Gastrocnemius medialis (tissue), 4 donors: ENCODE data around the gene FNDC3B. TPM values are rescaled to one million over a fixed set of nuclear protein-coding genes. Genes with fewer than 3 reads are reported as not detected.

Experiments
- ATAC-seq, 2 donors: fragments of 150-250 bp; one replicate each; pipeline ENCODE4 v1.9.1; 2016
- DNase-seq, 2 donors: peaks; one replicate each; pipeline ENCODE4 v3.0.0-alpha.2; 2019
- H3K27ac ChIP-seq, 4 donors: fragments of 200-600 bp; sonication (generic); 1 replicate in 1 of 4; 2 replicates in 3 of 4; pipeline ENCODE4 v1.5.1; 2016 to 2018; ENCODE audit warnings: mild to moderate bottlenecking in 2 of 4, moderate library complexity in 1 of 4
- H3K27me3 ChIP-seq, 3 donors: fragments of 200-600 bp; sonication (generic) in 2 of 3; 1 replicate in 1 of 3; 2 replicates in 2 of 3; pipeline versions ENCODE4 v1.5.1 to v1.6.0; 2016 to 2019; ENCODE audit warnings: mild to moderate bottlenecking in 1 of 3, moderate library complexity in 1 of 3
- H3K36me3 ChIP-seq, 2 donors: fragments of 200-600 bp; sonication (generic) in 1 of 2; one replicate each; pipeline ENCODE4 v1.5.1; 2017 to 2018
- H3K4me1 ChIP-seq, 2 donors: fragments of 200-600 bp; sonication (generic) in 1 of 2; one replicate each; pipeline ENCODE4 v1.5.1; 2016 to 2017; ENCODE audit warnings: mild to moderate bottlenecking in 2 of 2
- H3K4me3 ChIP-seq, 4 donors: fragments of 200-600 bp; sonication (generic) in 3 of 4; 1 replicate in 1 of 4; 2 replicates in 3 of 4; pipeline ENCODE4 v1.5.1; 2016 to 2019; ENCODE audit warnings: mild to moderate bottlenecking in 2 of 4
- H3K9me3 ChIP-seq, 3 donors: fragments of 200-600 bp; sonication (generic) in 2 of 3; 1 replicate in 1 of 3; 2 replicates in 2 of 3; pipeline ENCODE4 v1.5.1; 2016 to 2019
- CTCF ChIP-seq, 5 experiments: fragments of 450-650 bp in 3 of 5; fragments of 200-600 bp in 2 of 5; sonication (generic) in 2 of 5; IDR thresholded peaks in 4 of 5; conservative IDR thresholded peaks in 1 of 5; 1 replicate in 4 of 5; 2 replicates in 1 of 5; pipeline ENCODE4 v1.5.1; 2016 to 2019; ENCODE audit warnings: antibody characterized with exemption in 5 of 5, mild to moderate bottlenecking in 3 of 5, moderate library complexity in 3 of 5
- POLR2A ChIP-seq, 2 donors: fragments of 450-650 bp; IDR thresholded peaks; one replicate each; pipeline ENCODE4 v1.6.1; 2017; ENCODE audit warnings: antibody characterized with exemption in 2 of 2, mild to moderate bottlenecking in 2 of 2, moderate library complexity in 2 of 2
- in situ Hi-C, 4 donors: fragments of 200-750 bp; cut with MboI; loops; one replicate each; pipeline versions ENCODE4 v1.15.0 to v1.8.0; 2017; ENCODE audit warnings: low sequenced_read_pairs in 4 of 4
- intact Hi-C: fragments of 100-400 bp; cut with DNase I; formaldehyde crosslinking; loops from one replicate; pipeline ENCODE4 v1.15.1; 2023; ENCODE audit warnings: low total_unique reads
- total RNA-seq, 4 donors: library from RNA; depleted of rRNA; stranded (reverse); fragments of >200 nt; gene quantifications; one replicate each; pipeline versions ENCODE4 v1.1.0 to v1.2.3, GENCODE V29; 2016

FNDC3B gene
- total RNA-seq, 4 donors from 2014 or later = 42.5 to 110 (median 74.2) TPM

GRCh38 chr3:172067837-172068440 is 28.6 kb downstream of the FNDC3B start:
- in situ Hi-C loops = no loop called here
- Histone ChIP-seq H3K36me3 (no peaks in the 10 kb centered on the region), H3K27ac (peak overlapping the region in 2 of 4 donors; percentile 2 to 12), H3K9me3 (no peaks in the 10 kb centered on the region), H3K4me1 (peaks cover 80 to 82% of the 10 kb centered on the region in 2 donors), H3K27me3 (no peaks in the 10 kb centered on the region), H3K4me3 (no peak overlapping the region)
- ATAC-seq (no peak), DNase-seq (no peak)
- TF ChIP-seq CTCF (IDR thresholded peaks at IDR 0.05 in 4 of 5, conservative IDR thresholded peaks at IDR 0.05 in 1 of 5) = no peak
- TF ChIP-seq POLR2A (IDR thresholded peaks at IDR 0.05) = no peak
- intact Hi-C loops = no loop called here

- in situ Hi-C loops (no loop called here), intact Hi-C loops (no loop called here)
- peak overlapping the region; percentile 45 to 61 (median 52) for H3K27ac ChIP-seq
- H3K36me3 ChIP-seq = no peaks in the 10 kb centered on the region
- DNase-seq (no peak), ATAC-seq (no peak)
- no peaks in the 10 kb centered on the region for H3K27me3 ChIP-seq
- no peaks in the 10 kb centered on the region for H3K9me3 ChIP-seq
- peaks cover 77 to 90% of the 10 kb centered on the region in 2 donors for H3K4me1 ChIP-seq
- no peak for TF ChIP-seq CTCF (IDR thresholded peaks at IDR 0.05 in 4 of 5, conservative IDR thresholded peaks at IDR 0.05 in 1 of 5)
- TF ChIP-seq POLR2A (IDR thresholded peaks at IDR 0.05) = no peak
- no peak overlapping the region for H3K4me3 ChIP-seq
These were observed 29.6 kb downstream of the FNDC3B start for GRCh38 chr3:172068977-172069376.

GRCh38 chr3:172069478-172069877 is 30.1 kb downstream of the FNDC3B start:
- intact Hi-C loops (no loop called here), in situ Hi-C loops (no loop called here)
- Histone ChIP-seq H3K27ac (peak overlapping the region; percentile 45 to 61 (median 52)), H3K4me3 (no peak overlapping the region), H3K9me3 (no peaks in the 10 kb centered on the region), H3K36me3 (no peaks in the 10 kb centered on the region), H3K27me3 (no peaks in the 10 kb centered on the region), H3K4me1 (peaks cover 82 to 95% of the 10 kb centered on the region in 2 donors)
- DNase-seq (no peak), ATAC-seq (peak in 1 of 2 donors; percentile 58)
- TF ChIP-seq CTCF (IDR thresholded peaks at IDR 0.05 in 4 of 5, conservative IDR thresholded peaks at IDR 0.05 in 1 of 5) (no peak), POLR2A (IDR thresholded peaks at IDR 0.05) (no peak)

GRCh38 chr3:172070269-172070668 is 30.9 kb downstream of the FNDC3B start:
- DNase-seq (no peak), ATAC-seq (peak; percentile 33 to 38)
- TF ChIP-seq POLR2A (IDR thresholded peaks at IDR 0.05) = no peak
- no peak for TF ChIP-seq CTCF (IDR thresholded peaks at IDR 0.05 in 4 of 5, conservative IDR thresholded peaks at IDR 0.05 in 1 of 5)
- Histone ChIP-seq H3K36me3 (no peaks in the 10 kb centered on the region), H3K4me1 (peaks cover 83 to 96% of the 10 kb centered on the region in 2 donors), H3K27me3 (no peaks in the 10 kb centered on the region), H3K4me3 (no peak overlapping the region), H3K9me3 (no peaks in the 10 kb centered on the region), H3K27ac (peak overlapping the region; percentile 45 to 61 (median 52))
- in situ Hi-C loops (no loop called here), intact Hi-C loops (no loop called here)

- no peak overlapping the region for H3K4me3 ChIP-seq
- H3K9me3 ChIP-seq = no peaks in the 10 kb centered on the region
- DNase-seq = no peak
- in situ Hi-C loops = no loop called here
- H3K27me3 ChIP-seq = no peaks in the 10 kb centered on the region
- H3K36me3 ChIP-seq = no peaks in the 10 kb centered on the region
- peak overlapping the region in 3 of 4 donors; percentile 45 to 61 (median 48) for H3K27ac ChIP-seq
- TF ChIP-seq CTCF (IDR thresholded peaks at IDR 0.05 in 4 of 5, conservative IDR thresholded peaks at IDR 0.05 in 1 of 5) (no peak), POLR2A (IDR thresholded peaks at IDR 0.05) (no peak)
- intact Hi-C loops = no loop called here
- no peak for ATAC-seq
- peaks cover 85 to 91% of the 10 kb centered on the region in 2 donors for H3K4me1 ChIP-seq
These were observed 31.4 kb downstream of the FNDC3B start for GRCh38 chr3:172070802-172071201.
